HepG2 (cell line): ENCODE results near the gene OGFR. TPM values are rescaled to one million over a fixed set of nuclear protein-coding genes. Genes with fewer than 3 reads are reported as not detected.

ENCODE experiments used
- ARHGAP35 ChIP-seq: sonication (generic); formaldehyde crosslinking; IDR thresholded peaks from 2 replicates; pipeline ENCODE4 v1.9.0; 2022; ENCODE audit warnings: mild to moderate bottlenecking, inconsistent platforms, moderate library complexity, missing genetic modification reagents, borderline replicate concordance
- CREB1 ChIP-seq, 2 experiments: fragments of 450-650 bp in 1 of 2; IDR thresholded peaks; 2 replicates each; pipeline ENCODE4 v1.6.1; 2016 to 2017; ENCODE audit warnings: control low read depth in 1 of 2, mild to moderate bottlenecking in 1 of 2, missing compliant biosample characterization in 1 of 2, missing genetic modification characterization in 1 of 2
- HCFC1 ChIP-seq: fragments of 150-350 bp; IDR thresholded peaks from 2 replicates; pipeline ENCODE4 v1.6.1; 2014; ENCODE audit warnings: low read depth, low read length
- JDP2 ChIP-seq: sonication (generic); formaldehyde crosslinking; IDR thresholded peaks from 2 replicates; pipeline ENCODE4 v1.8.1; 2022; ENCODE audit warnings: missing genetic modification reagents, borderline replicate concordance
- KLF16 ChIP-seq, 2 experiments: sonication (generic) in 1 of 2; formaldehyde crosslinking in 1 of 2; IDR thresholded peaks; 2 replicates each; pipeline versions ENCODE4 v1.6.1 to v1.8.0; 2016 to 2023; ENCODE audit warnings: missing genetic modification reagents in 2 of 2, missing compliant biosample characterization in 1 of 2
- MAZ ChIP-seq, 2 experiments: sonication (generic) in 1 of 2; formaldehyde crosslinking in 1 of 2; IDR thresholded peaks; 2 replicates each; pipeline versions ENCODE4 v1.5.0 to v1.6.1; 2012 to 2020; ENCODE audit warnings: low read depth in 2 of 2, mild to moderate bottlenecking in 2 of 2, borderline replicate concordance in 1 of 2, improper control_type of control experiment in 1 of 2, low read length in 1 of 2, missing genetic modification reagents in 1 of 2, moderate library complexity in 1 of 2
- NFE2L2 ChIP-seq: fragments of 150-350 bp; IDR thresholded peaks from 2 replicates; pipeline ENCODE4 v1.6.1; 2014; ENCODE audit warnings: low read length
- NFIB ChIP-seq: sonication (generic); formaldehyde crosslinking; IDR thresholded peaks from 2 replicates; pipeline ENCODE4 v1.9.0; 2021; ENCODE audit warnings: missing genetic modification reagents, mild to moderate bottlenecking, borderline replicate concordance
- POGZ ChIP-seq: sonication (generic); formaldehyde crosslinking; IDR thresholded peaks from 2 replicates; pipeline ENCODE4 v1.4.0; 2020; ENCODE audit warnings: mild to moderate bottlenecking, missing genetic modification reagents
- POLR2AphosphoS5 ChIP-seq: IDR thresholded peaks from 2 replicates; pipeline ENCODE4 v1.6.1; 2012; ENCODE audit warnings: low read depth, low read length
- SATB2 ChIP-seq: sonication (generic); formaldehyde crosslinking; IDR thresholded peaks from 2 replicates; pipeline ENCODE4 v1.5.0; 2020; ENCODE audit warnings: missing genetic modification reagents
- SMARCE1 ChIP-seq: fragments of 450-650 bp; IDR thresholded peaks from 2 replicates; pipeline ENCODE4 v1.6.1; 2017; ENCODE audit warnings: borderline replicate concordance
- SUZ12 ChIP-seq: fragments of 150-350 bp; IDR thresholded peaks from 2 replicates; pipeline ENCODE4 v1.6.1; 2014; ENCODE audit warnings: low read depth, low read length
- ZNF274 ChIP-seq: sonication (generic); formaldehyde crosslinking; IDR thresholded peaks from 2 replicates; pipeline ENCODE4 v1.5.1; 2020; ENCODE audit warnings: mild to moderate bottlenecking, missing genetic modification reagents
- ZNF33A ChIP-seq: sonication (generic); formaldehyde crosslinking; IDR thresholded peaks from 2 replicates; pipeline ENCODE4 v1.5.1; 2020; ENCODE audit warnings: missing genetic modification reagents, mild to moderate bottlenecking, moderate library complexity, borderline replicate concordance
- ZNF644 ChIP-seq: IDR thresholded peaks from 2 replicates; pipeline ENCODE4 v1.6.1; 2016; ENCODE audit warnings: low read depth
- polyA plus RNA-seq, 8 experiments: library from polyadenylated mRNA; depleted of rRNA in 3 of 8; stranded (reverse) in 7 of 8; unstranded in 1 of 8; fragments of >200 nt; fragmentation: Illumina TruSeq in 4 of 8; extraction: Trizol in 4 of 8; gene quantifications; 2 replicates each; pipeline versions ENCODE4 v1.2.1 to v1.2.3, GENCODE V29; 2011 to 2016; ENCODE audit warnings: low read depth in 4 of 8, missing spikeins in 1 of 8, mixed read lengths in 1 of 8; ENCODE audit not compliant: insufficient read depth in 1 of 8
- total RNA-seq, 5 experiments: library from RNA; depleted of rRNA; stranded (reverse); fragments of >200 nt; fragmentation: Illumina TruSeq; extraction: Trizol; gene quantifications; 2 replicates each; pipeline ENCODE4 v1.2.3, GENCODE V29; 2016; ENCODE audit warnings: low read depth in 1 of 5
- TF ChIP-seq, protein P1 (sequence below): sonication (generic); formaldehyde crosslinking; IDR thresholded peaks from 2 replicates; pipeline ENCODE4 v1.5.0; 2020; ENCODE audit warnings: mild to moderate bottlenecking, missing genetic modification reagents
- TF ChIP-seq, protein P2 (sequence below): fragments of 450-650 bp; IDR thresholded peaks from 2 replicates; pipeline ENCODE4 v1.6.1; 2017; ENCODE audit warnings: mild to moderate bottlenecking
- TF ChIP-seq, protein P3 (sequence below): sonication (generic); formaldehyde crosslinking; IDR thresholded peaks from 2 replicates; pipeline ENCODE4 v1.8.1; 2023; ENCODE audit warnings: mild to moderate bottlenecking, inconsistent platforms, moderate library complexity, missing genetic modification reagents, borderline replicate concordance
- TF ChIP-seq, protein P4 (sequence below): sonication (generic); formaldehyde crosslinking; IDR thresholded peaks from 2 replicates; pipeline ENCODE4 v1.8.1; 2023; ENCODE audit warnings: missing genetic modification reagents, mild to moderate bottlenecking, borderline replicate concordance
- TF ChIP-seq, protein P5 (sequence below): IDR thresholded peaks from 2 replicates; pipeline ENCODE4 v1.6.1; 2016; ENCODE audit warnings: mild to moderate bottlenecking

The OGFR gene
- total and polyA plus RNA-seq, 2 of the 13 experiments (the other 11 are each of a cell fraction or from before 2014, with no cell fraction given), result 47.7 to 81.8 TPM

- no peak for TF ChIP-seq POGZ (CRISPR knock-in tag)
- TF ChIP-seq SMARCE1, result no peak
- TF ChIP-seq MAZ (IDR thresholded peaks at IDR 0.05; ENCODE audit: borderline replicate concordance, low read depth, low read length), result no peak
- TF ChIP-seq MAZ (CRISPR knock-in tag; IDR thresholded peaks at IDR 0.05; ENCODE audit: low read depth), result no peak
- TF ChIP-seq, protein P1, sequence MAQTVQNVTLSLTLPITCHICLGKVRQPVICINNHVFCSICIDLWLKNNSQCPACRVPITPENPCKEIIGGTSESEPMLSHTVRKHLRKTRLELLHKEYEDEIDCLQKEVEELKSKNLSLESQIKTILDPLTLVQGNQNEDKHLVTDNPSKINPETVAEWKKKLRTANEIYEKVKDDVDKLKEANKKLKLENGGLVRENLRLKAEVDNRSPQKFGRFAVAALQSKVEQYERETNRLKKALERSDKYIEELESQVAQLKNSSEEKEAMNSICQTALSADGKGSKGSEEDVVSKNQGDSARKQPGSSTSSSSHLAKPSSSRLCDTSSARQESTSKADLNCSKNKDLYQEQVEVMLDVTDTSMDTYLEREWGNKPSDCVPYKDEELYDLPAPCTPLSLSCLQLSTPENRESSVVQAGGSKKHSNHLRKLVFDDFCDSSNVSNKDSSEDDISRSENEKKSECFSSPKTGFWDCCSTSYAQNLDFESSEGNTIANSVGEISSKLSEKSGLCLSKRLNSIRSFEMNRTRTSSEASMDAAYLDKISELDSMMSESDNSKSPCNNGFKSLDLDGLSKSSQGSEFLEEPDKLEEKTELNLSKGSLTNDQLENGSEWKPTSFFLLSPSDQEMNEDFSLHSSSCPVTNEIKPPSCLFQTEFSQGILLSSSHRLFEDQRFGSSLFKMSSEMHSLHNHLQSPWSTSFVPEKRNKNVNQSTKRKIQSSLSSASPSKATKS, result no peak
- TF ChIP-seq, protein P2, sequence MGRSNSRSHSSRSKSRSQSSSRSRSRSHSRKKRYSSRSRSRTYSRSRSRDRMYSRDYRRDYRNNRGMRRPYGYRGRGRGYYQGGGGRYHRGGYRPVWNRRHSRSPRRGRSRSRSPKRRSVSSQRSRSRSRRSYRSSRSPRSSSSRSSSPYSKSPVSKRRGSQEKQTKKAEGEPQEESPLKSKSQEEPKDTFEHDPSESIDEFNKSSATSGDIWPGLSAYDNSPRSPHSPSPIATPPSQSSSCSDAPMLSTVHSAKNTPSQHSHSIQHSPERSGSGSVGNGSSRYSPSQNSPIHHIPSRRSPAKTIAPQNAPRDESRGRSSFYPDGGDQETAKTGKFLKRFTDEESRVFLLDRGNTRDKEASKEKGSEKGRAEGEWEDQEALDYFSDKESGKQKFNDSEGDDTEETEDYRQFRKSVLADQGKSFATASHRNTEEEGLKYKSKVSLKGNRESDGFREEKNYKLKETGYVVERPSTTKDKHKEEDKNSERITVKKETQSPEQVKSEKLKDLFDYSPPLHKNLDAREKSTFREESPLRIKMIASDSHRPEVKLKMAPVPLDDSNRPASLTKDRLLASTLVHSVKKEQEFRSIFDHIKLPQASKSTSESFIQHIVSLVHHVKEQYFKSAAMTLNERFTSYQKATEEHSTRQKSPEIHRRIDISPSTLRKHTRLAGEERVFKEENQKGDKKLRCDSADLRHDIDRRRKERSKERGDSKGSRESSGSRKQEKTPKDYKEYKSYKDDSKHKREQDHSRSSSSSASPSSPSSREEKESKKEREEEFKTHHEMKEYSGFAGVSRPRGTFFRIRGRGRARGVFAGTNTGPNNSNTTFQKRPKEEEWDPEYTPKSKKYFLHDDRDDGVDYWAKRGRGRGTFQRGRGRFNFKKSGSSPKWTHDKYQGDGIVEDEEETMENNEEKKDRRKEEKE, result no peak
- TF ChIP-seq HCFC1, result no peak
- no peak for TF ChIP-seq NFE2L2
- TF ChIP-seq, protein P3, sequence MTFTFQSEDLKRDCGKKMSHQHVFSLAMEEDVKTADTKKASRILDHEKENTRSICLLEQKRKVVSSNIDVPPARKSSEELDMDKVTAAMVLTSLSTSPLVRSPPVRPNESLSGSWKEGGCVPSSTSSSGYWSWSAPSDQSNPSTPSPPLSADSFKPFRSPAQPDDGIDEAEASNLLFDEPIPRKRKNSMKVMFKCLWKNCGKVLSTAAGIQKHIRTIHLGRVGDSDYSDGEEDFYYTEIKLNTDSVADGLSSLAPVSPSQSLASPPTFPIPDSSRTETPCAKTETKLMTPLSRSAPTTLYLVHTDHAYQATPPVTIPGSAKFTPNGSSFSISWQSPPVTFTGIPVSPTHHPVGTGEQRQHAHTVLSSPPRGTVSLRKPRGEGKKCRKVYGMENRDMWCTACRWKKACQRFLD (CRISPR knock-in tag), result peak; percentile 28; the same call in 1 of the 2 replicates
- TF ChIP-seq, protein P4, sequence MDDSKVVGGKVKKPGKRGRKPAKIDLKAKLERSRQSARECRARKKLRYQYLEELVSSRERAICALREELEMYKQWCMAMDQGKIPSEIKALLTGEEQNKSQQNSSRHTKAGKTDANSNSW, result no peak
- TF ChIP-seq, protein P5, sequence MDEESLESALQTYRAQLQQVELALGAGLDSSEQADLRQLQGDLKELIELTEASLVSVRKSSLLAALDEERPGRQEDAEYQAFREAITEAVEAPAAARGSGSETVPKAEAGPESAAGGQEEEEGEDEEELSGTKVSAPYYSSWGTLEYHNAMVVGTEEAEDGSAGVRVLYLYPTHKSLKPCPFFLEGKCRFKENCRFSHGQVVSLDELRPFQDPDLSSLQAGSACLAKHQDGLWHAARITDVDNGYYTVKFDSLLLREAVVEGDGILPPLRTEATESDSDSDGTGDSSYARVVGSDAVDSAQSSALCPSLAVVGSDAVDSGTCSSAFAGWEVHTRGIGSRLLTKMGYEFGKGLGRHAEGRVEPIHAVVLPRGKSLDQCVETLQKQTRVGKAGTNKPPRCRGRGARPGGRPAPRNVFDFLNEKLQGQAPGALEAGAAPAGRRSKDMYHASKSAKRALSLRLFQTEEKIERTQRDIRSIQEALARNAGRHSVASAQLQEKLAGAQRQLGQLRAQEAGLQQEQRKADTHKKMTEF (CRISPR knock-in tag), result no peak
- TF ChIP-seq ZNF33A (CRISPR knock-in tag), result no peak
- no peak for TF ChIP-seq SUZ12
- no peak for TF ChIP-seq JDP2 (CRISPR knock-in tag)
- TF ChIP-seq ZNF644, result no peak
- no peak for TF ChIP-seq CREB1 (IDR thresholded peaks at IDR 0.05)
- TF ChIP-seq CREB1 (CRISPR knock-in tag; IDR thresholded peaks at IDR 0.05), result no peak
- TF ChIP-seq ARHGAP35 (CRISPR knock-in tag), result no peak
- TF ChIP-seq NFIB, result no peak
- no peak for TF ChIP-seq SATB2
- peak; percentile 62; the same call in 1 of the 2 replicates for TF ChIP-seq POLR2AphosphoS5
- peak in 1 of 2 experiments; percentile 54; a peak in 2 of 4 replicates for TF ChIP-seq KLF16 (CRISPR knock-in tag; IDR thresholded peaks at IDR 0.05)
- TF ChIP-seq ZNF274 (CRISPR knock-in tag), result no peak
Measured at GRCh38 chr20:62815066-62815991, 10.7 kb downstream of the OGFR start (continued).
